HG03103 (cell line): ENCODE measurements around the gene ATP10D.
"Not testable (repeated sequence)": the region's sequence is repeated elsewhere in the genome, so short reads cannot be mapped to it uniquely, and the experiment has no call there.

ENCODE experiments used
- ATAC-seq: cut with Tn5 transposase; IDR thresholded peaks from one replicate; pipeline ENCODE4 v1.9.1; 2021; ENCODE audit warnings: low read depth; ENCODE audit not compliant: unreplicated experiment

ATP10D gene

GRCh38 chr4:47533689-47534347 lies 48.7 kb downstream of the ATP10D start:
- ATAC-seq = no peak

GRCh38 chr4:47534772-47535171 lies 49.7 kb downstream of the ATP10D start:
- ATAC-seq = no peak

- ATAC-seq = no peak
These were observed 50.6 kb downstream of the ATP10D start for GRCh38 chr4:47535567-47536147.

- no peak for ATAC-seq
These were observed 51.9 kb downstream of the ATP10D start for GRCh38 chr4:47536966-47537365.

- ATAC-seq = no peak
These were observed 53.2 kb downstream of the ATP10D start for GRCh38 chr4:47538111-47538824.

- no peak for ATAC-seq
These were observed 53.7 kb downstream of the ATP10D start for GRCh38 chr4:47538825-47539154.

- not testable (repeated sequence) for ATAC-seq
These were observed 57.6 kb downstream of the ATP10D start for GRCh38 chr4:47542640-47543039.

- ATAC-seq = no peak
These were observed 58.3 kb downstream of the ATP10D start for GRCh38 chr4:47543331-47543730.

GRCh38 chr4:47550357-47550756 lies 65.3 kb downstream of the ATP10D start:
- ATAC-seq = not testable (repeated sequence)

GRCh38 chr4:47550899-47551548 lies 65.9 kb downstream of the ATP10D start:
- ATAC-seq = no peak

- ATAC-seq = no peak
These were observed 66.6 kb downstream of the ATP10D start for GRCh38 chr4:47551682-47552081.

- ATAC-seq = no peak
These were observed 68.5 kb downstream of the ATP10D start for GRCh38 chr4:47553329-47554125.

GRCh38 chr4:47555920-47556319 lies 70.8 kb downstream of the ATP10D start:
- not testable (repeated sequence) for ATAC-seq

GRCh38 chr4:47557255-47557654 lies 72.2 kb downstream of the ATP10D start:
- no peak for ATAC-seq

- no peak for ATAC-seq
These were observed 75.6 kb downstream of the ATP10D start for GRCh38 chr4:47560682-47561081.

- no peak for ATAC-seq
These were observed 76.3 kb downstream of the ATP10D start for GRCh38 chr4:47561331-47561730.

GRCh38 chr4:47562297-47562696 lies 77.2 kb downstream of the ATP10D start:
- ATAC-seq = no peak

- ATAC-seq = no peak
These were observed 81.5 kb downstream of the ATP10D start for GRCh38 chr4:47566566-47566965.

GRCh38 chr4:47566969-47567368 lies 81.9 kb downstream of the ATP10D start:
- no peak for ATAC-seq

GRCh38 chr4:47567511-47567910 lies 82.4 kb downstream of the ATP10D start:
- ATAC-seq = no peak

GRCh38 chr4:47570816-47571215 lies 85.7 kb downstream of the ATP10D start:
- ATAC-seq = no peak
